Astrocyte (in vitro differentiated cells and primary cell): ENCODE measurements around the gene RPS28. TPM values are rescaled to one million over a fixed set of nuclear protein-coding genes. Genes with fewer than 3 reads are reported as not detected.

ENCODE experiments used
- DNase-seq: peaks from one replicate; pipeline ENCODE4 v3.0.0-alpha.2; 2010; ENCODE audit warnings: low read depth
- FAIRE-seq: peaks from 2 replicates; lab custom pipeline; 2011; peaks lifted over from hg19 to GRCh38; lab: Jason Lieb, UNC
- H2AFZ ChIP-seq: 2 replicates; pipeline ENCODE4 v1.6.0; 2012; ENCODE audit warnings: low read depth, low read length, inconsistent platforms
- H3K27ac ChIP-seq: 2 replicates; pipeline ENCODE4 v1.5.1; 2011; ENCODE audit warnings: low read depth, low read length, inconsistent platforms
- H3K27me3 ChIP-seq: 2 replicates; pipeline ENCODE4 v1.6.0; 2011; ENCODE audit warnings: low read length, inconsistent platforms; ENCODE audit not compliant: insufficient read depth
- H3K36me3 ChIP-seq: 2 replicates; pipeline ENCODE4 v1.5.1; 2011; ENCODE audit warnings: low read length, inconsistent platforms; ENCODE audit not compliant: insufficient read depth
- H3K4me1 ChIP-seq: 2 replicates; pipeline ENCODE4 v1.5.1; 2011; ENCODE audit warnings: low read length, inconsistent platforms; ENCODE audit not compliant: insufficient read depth
- H3K4me2 ChIP-seq: 2 replicates; pipeline ENCODE4 v1.6.0; 2012; ENCODE audit warnings: low read length, inconsistent platforms
- H3K4me3 ChIP-seq: 2 replicates; pipeline ENCODE4 v1.5.1; 2011; ENCODE audit warnings: low read depth, mild to moderate bottlenecking, low read length, inconsistent platforms; ENCODE audit not compliant: insufficient read depth
- H3K79me2 ChIP-seq: 2 replicates; pipeline ENCODE4 v1.6.0; 2012; ENCODE audit warnings: mild to moderate bottlenecking, low read length, inconsistent platforms; ENCODE audit not compliant: insufficient read depth
- H3K9ac ChIP-seq: 2 replicates; pipeline ENCODE4 v1.6.0; 2012; ENCODE audit warnings: mild to moderate bottlenecking, low read length, inconsistent platforms
- H3K9me3 ChIP-seq: 2 replicates; pipeline ENCODE4 v1.5.1; 2012; ENCODE audit warnings: low read depth, mild to moderate bottlenecking, low read length, inconsistent platforms; ENCODE audit not compliant: insufficient read depth
- H4K20me1 ChIP-seq: 2 replicates; pipeline ENCODE4 v1.6.0; 2012; ENCODE audit warnings: low read length, inconsistent platforms; ENCODE audit not compliant: insufficient read depth
- H3K27ac Mint-ChIP-seq: one replicate; pipeline ENCODE4 v1.8.0; 2021; ENCODE audit warnings: mild to moderate bottlenecking, mixed read lengths; ENCODE audit not compliant: unreplicated experiment
- H3K27me3 Mint-ChIP-seq: one replicate; pipeline ENCODE4 v1.8.0; 2021; ENCODE audit warnings: low read depth, mixed read lengths; ENCODE audit not compliant: unreplicated experiment
- H3K36me3 Mint-ChIP-seq: one replicate; pipeline ENCODE4 v1.8.0; 2021; ENCODE audit warnings: low read depth, mixed read lengths; ENCODE audit not compliant: unreplicated experiment
- H3K4me1 Mint-ChIP-seq: one replicate; pipeline ENCODE4 v1.8.0; 2021; ENCODE audit warnings: low read depth, mixed read lengths; ENCODE audit not compliant: unreplicated experiment
- H3K4me3 Mint-ChIP-seq: one replicate; pipeline ENCODE4 v1.8.0; 2021; ENCODE audit warnings: mild to moderate bottlenecking, moderate library complexity, mixed read lengths; ENCODE audit not compliant: unreplicated experiment
- H3K9me3 Mint-ChIP-seq: one replicate; pipeline ENCODE4 v1.8.0; 2021; ENCODE audit warnings: mild to moderate bottlenecking, mixed read lengths; ENCODE audit not compliant: unreplicated experiment
- CTCF ChIP-seq: IDR thresholded peaks from 2 replicates; pipeline ENCODE4 v1.5.1; 2011; ENCODE audit warnings: low read depth, mild to moderate bottlenecking, inconsistent platforms, low read length, moderate library complexity; ENCODE audit not compliant: insufficient read depth
- EZH2 ChIP-seq: IDR thresholded peaks from 2 replicates; pipeline ENCODE4 v1.6.1; 2012; ENCODE audit warnings: mild to moderate bottlenecking, low read length, inconsistent platforms; ENCODE audit not compliant: insufficient read depth
- total RNA-seq: library from RNA; stranded (reverse); gene quantifications from 2 replicates; pipeline ENCODE4 v1.2.1, GENCODE V29; 2021

Gene RPS28
- total RNA-seq, 1 donor from 2014 or later, result 1,198 TPM

GRCh38 chr19:8302357-8302691, 19.0 kb upstream of the RPS28 start:
- H3K9me3 Mint-ChIP-seq, result no peaks in the 10 kb centered on the region
- no peak overlapping the region for H3K27ac Mint-ChIP-seq
- H3K4me1 Mint-ChIP-seq, result no peaks in the 10 kb centered on the region
- H3K4me3 ChIP-seq, result no peak overlapping the region
- H3K79me2 ChIP-seq, result peaks cover 9% of the 10 kb centered on the region
- no peak overlapping the region for H3K4me3 Mint-ChIP-seq
- H3K4me2 ChIP-seq, result no peak overlapping the region
- no peaks in the 10 kb centered on the region for H3K9me3 ChIP-seq
- H3K27ac ChIP-seq, result no peak overlapping the region
- no peak overlapping the region for H2AFZ ChIP-seq
- H3K27me3 ChIP-seq, result no peaks in the 10 kb centered on the region
- TF ChIP-seq EZH2, result no peak
- TF ChIP-seq CTCF, result no peak
- H3K4me1 ChIP-seq, result peaks cover under 1% of the 10 kb centered on the region
- no peak for FAIRE-seq
- peaks cover 4% of the 10 kb centered on the region for H4K20me1 ChIP-seq
- peaks cover 4% of the 10 kb centered on the region for H3K27me3 Mint-ChIP-seq
- no peak for DNase-seq
- H3K36me3 Mint-ChIP-seq, result peaks cover 2% of the 10 kb centered on the region
- no peaks in the 10 kb centered on the region for H3K36me3 ChIP-seq
- H3K9ac ChIP-seq, result no peak overlapping the region

- no peak overlapping the region for H3K4me3 ChIP-seq
- no peak overlapping the region for H3K27ac ChIP-seq
- H2AFZ ChIP-seq, result no peak overlapping the region
- no peaks in the 10 kb centered on the region for H3K27me3 ChIP-seq
- no peak for FAIRE-seq
- TF ChIP-seq CTCF (no peak), EZH2 (no peak)
- peaks cover 4% of the 10 kb centered on the region for H3K27me3 Mint-ChIP-seq
- no peak for DNase-seq
- no peaks in the 10 kb centered on the region for H3K9me3 ChIP-seq
- peaks cover 5% of the 10 kb centered on the region for H3K4me1 ChIP-seq
- no peak overlapping the region for H3K27ac Mint-ChIP-seq
- H3K9ac ChIP-seq, result no peak overlapping the region
- peaks cover 4% of the 10 kb centered on the region for H4K20me1 ChIP-seq
- H3K4me1 Mint-ChIP-seq, result peaks cover under 1% of the 10 kb centered on the region
- peaks cover 13% of the 10 kb centered on the region for H3K79me2 ChIP-seq
- H3K36me3 Mint-ChIP-seq, result peaks cover 2% of the 10 kb centered on the region
- H3K36me3 ChIP-seq, result no peaks in the 10 kb centered on the region
- H3K9me3 Mint-ChIP-seq, result no peaks in the 10 kb centered on the region
- H3K4me2 ChIP-seq, result no peak overlapping the region
- no peak overlapping the region for H3K4me3 Mint-ChIP-seq
Observed at GRCh38 chr19:8302734-8303133, 18.6 kb upstream of the RPS28 start.

DNA sequence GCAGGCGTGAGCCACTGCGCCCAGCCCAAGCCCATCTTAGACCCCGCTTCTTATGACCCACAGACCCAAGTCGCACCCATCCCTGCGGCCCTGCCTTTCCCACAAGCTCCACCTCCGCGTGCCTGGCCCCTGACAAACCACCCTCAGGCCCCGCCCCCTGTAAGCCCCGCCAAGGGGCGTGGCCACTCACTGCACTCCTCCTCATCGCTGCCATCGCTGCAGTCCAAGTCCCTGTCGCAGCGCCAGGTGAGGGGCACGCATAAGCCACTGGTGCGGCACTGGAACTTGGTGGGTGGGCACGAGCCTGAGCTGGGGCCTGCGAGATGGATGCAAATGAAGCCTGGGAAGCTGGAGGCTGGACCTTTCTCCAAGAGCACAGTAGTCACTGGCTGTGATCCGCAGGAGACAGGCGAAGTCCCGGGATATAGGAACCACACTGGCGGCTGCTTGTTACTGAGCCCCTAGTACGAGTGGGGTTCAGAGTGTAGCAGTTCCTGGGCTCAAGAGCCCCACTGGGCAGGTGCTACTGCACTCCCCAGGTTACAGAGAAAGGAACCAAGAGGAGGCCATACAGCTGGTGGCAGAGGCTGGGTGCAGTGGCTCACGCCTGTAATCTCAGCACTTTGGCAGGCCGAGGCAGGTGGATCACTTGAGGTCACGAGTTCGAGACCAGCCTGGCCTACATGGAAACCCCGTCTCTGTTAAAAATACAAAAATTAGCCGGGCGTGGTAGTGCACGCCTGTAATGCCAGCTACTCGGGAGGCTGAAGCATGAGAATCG, 16.3 kb upstream of the RPS28 start:
- H3K27ac ChIP-seq, result no peak overlapping the region
- no peak overlapping the region for H3K4me3 ChIP-seq
- no peaks in the 10 kb centered on the region for H3K9me3 ChIP-seq
- H4K20me1 ChIP-seq, result peaks cover 4% of the 10 kb centered on the region
- H3K27ac Mint-ChIP-seq, result no peak overlapping the region
- H3K27me3 ChIP-seq, result no peaks in the 10 kb centered on the region
- DNase-seq (no peak), FAIRE-seq (no peak)
- peaks cover 4% of the 10 kb centered on the region for H3K36me3 Mint-ChIP-seq
- no peak overlapping the region for H3K9ac ChIP-seq
- no peak overlapping the region for H3K4me2 ChIP-seq
- H3K36me3 ChIP-seq, result no peaks in the 10 kb centered on the region
- H3K27me3 Mint-ChIP-seq, result peaks cover 4% of the 10 kb centered on the region
- TF ChIP-seq EZH2 (no peak), CTCF (no peak)
- no peak overlapping the region for H3K4me3 Mint-ChIP-seq
- H3K79me2 ChIP-seq, result peaks cover 14% of the 10 kb centered on the region
- no peaks in the 10 kb centered on the region for H3K9me3 Mint-ChIP-seq
- H2AFZ ChIP-seq, result no peak overlapping the region
- peaks cover 13% of the 10 kb centered on the region for H3K4me1 ChIP-seq
- peaks cover 4% of the 10 kb centered on the region for H3K4me1 Mint-ChIP-seq
